Left ventricle myocardium inferior (tissue), 1 donor: ENCODE results near the gene TCF4. TPM values are rescaled to one million over a fixed set of nuclear protein-coding genes. Genes with fewer than 3 reads are reported as not detected.

Experiments used
- DNase-seq: peaks from one replicate; pipeline ENCODE4 v3.0.0-alpha.2; 2020
- H3K27ac ChIP-seq: fragments of 200-600 bp; replicated peaks from 2 replicates; pipeline ENCODE4 v1.8.0; 2021
- H3K27me3 ChIP-seq: fragments of 200-600 bp; 2 replicates; pipeline ENCODE4 v1.8.0; 2021; ENCODE audit warnings: low read depth
- H3K36me3 ChIP-seq: fragments of 200-600 bp; 2 replicates; pipeline ENCODE4 v1.8.0; 2021
- H3K4me1 ChIP-seq: fragments of 200-600 bp; 2 replicates; pipeline ENCODE4 v1.8.0; 2021
- H3K4me3 ChIP-seq: fragments of 200-600 bp; 2 replicates; pipeline ENCODE4 v1.8.0; 2021; ENCODE audit warnings: mild to moderate bottlenecking, moderate library complexity
- H3K9me3 ChIP-seq: fragments of 200-600 bp; replicated peaks from 2 replicates; pipeline ENCODE4 v1.8.0; 2021
- CTCF ChIP-seq: fragments of 200-600 bp; IDR thresholded peaks from 2 replicates; pipeline ENCODE4 v1.8.0; 2021; ENCODE audit warnings: antibody characterized with exemption, mild to moderate bottlenecking, borderline replicate concordance
- intact Hi-C: fragments of 100-400 bp; cut with micrococcal nuclease; formaldehyde crosslinking; loops from one replicate; pipeline ENCODE4 v1.11.0; 2022
- total RNA-seq: library from RNA; stranded (reverse); fragmentation: NEBNext Ultra II Directional; extraction: Animal tissue kit (Norgen Biotek cat#: 25700); gene quantifications from one replicate; pipeline ENCODE4 v1.2.1, GENCODE V29; 2021
- donor health status: DM: no; HTN: yes; CAD: no; lungs with severe emphysema.

Gene TCF4
- total RNA-seq, 1 donor from 2014 or later: 58.9 TPM

DNA sequence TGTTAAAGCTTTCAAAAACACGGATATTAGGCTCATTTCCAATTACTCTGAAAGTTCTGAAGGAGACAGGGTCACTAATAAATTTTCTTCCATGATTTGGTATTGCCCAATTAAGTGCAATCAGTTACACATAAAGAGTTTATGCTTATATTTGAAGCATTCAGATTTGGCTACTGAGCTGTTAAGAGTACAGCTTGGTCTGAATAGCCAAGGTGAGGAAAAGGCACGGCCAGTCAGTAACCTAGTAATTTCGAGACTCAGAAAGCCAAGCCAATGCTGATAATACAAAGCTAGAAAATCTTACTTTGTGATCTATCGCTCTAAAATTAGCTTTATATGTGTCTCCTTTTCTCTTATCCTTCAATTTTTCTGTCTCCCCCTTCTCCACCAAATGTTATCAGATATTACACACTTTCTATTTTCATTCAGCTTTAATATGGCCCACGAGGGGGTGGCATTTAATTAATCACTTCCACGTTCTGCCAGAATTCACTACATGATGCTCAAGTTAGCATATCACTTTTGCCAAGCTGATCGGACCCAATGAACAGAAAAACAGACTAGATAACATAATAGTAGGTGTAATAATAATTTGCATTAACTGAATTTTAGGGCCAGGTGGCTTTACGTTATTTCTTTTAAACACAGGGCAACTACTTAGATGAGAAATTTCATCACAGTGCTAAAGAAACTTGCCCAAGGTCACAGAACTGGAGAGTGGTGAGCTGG, 138.4 kb downstream of the TCF4 start:
- no peak overlapping the region for H3K27ac ChIP-seq

DNA sequence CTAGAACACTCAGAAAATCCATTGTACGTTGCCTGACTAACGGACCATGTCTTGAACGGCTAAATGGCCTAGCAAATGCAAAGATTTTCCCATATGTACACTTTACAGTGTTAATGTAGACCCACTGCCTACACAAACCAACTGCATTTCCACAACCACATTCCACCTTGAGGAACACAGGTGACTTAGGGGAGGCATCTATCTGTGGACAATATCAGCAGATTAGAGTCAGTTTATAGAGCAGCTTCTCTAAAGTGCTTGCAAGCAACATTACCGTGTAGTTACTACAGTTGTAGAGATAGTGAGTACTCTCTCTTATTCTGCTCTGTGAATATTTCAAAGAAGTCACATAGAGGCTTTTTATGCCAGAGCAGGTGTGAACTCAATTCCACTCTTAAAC, 139.6 kb downstream of the TCF4 start:
- TF ChIP-seq CTCF: no peak
- Histone ChIP-seq H3K27me3 (no peaks in the 10 kb centered on the region), H3K36me3 (peaks cover 3% of the 10 kb centered on the region), H3K4me3 (no peak overlapping the region), H3K4me1 (peaks cover 60% of the 10 kb centered on the region), H3K27ac (no peak overlapping the region), H3K9me3 (peaks cover 12% of the 10 kb centered on the region)
- no peak for DNase-seq
- intact Hi-C loops: no loop called here

More for the DNA sequence above, 138.4 kb downstream of the TCF4 start:
- no peaks in the 10 kb centered on the region for H3K27me3 ChIP-seq
- DNase-seq: no peak
- H3K4me3 ChIP-seq: no peak overlapping the region
- TF ChIP-seq CTCF: no peak
- H3K9me3 ChIP-seq: peaks cover 12% of the 10 kb centered on the region
- intact Hi-C loops: no loop called here
- peaks cover 3% of the 10 kb centered on the region for H3K36me3 ChIP-seq
- peaks cover 49% of the 10 kb centered on the region for H3K4me1 ChIP-seq

GRCh38 chr18:55447672-55448018, 140.3 kb downstream of the TCF4 start:
- no peak for DNase-seq
- intact Hi-C loops: no loop called here
- H3K36me3 ChIP-seq: peaks cover 3% of the 10 kb centered on the region
- H3K4me1 ChIP-seq: peaks cover 62% of the 10 kb centered on the region
- H3K9me3 ChIP-seq: peaks cover 12% of the 10 kb centered on the region
- H3K27ac ChIP-seq: no peak overlapping the region
- no peak for TF ChIP-seq CTCF
- H3K27me3 ChIP-seq: no peaks in the 10 kb centered on the region
- no peak overlapping the region for H3K4me3 ChIP-seq

- no peak for TF ChIP-seq CTCF
- H3K4me3 ChIP-seq: no peak overlapping the region
- intact Hi-C loops: no loop called here
- no peak overlapping the region for H3K27ac ChIP-seq
- peaks cover 3% of the 10 kb centered on the region for H3K36me3 ChIP-seq
- no peak for DNase-seq
- H3K4me1 ChIP-seq: peaks cover 62% of the 10 kb centered on the region
- no peaks in the 10 kb centered on the region for H3K27me3 ChIP-seq
- peaks cover 12% of the 10 kb centered on the region for H3K9me3 ChIP-seq
These were observed 140.9 kb downstream of the TCF4 start for GRCh38 chr18:55446996-55447671.

DNA sequence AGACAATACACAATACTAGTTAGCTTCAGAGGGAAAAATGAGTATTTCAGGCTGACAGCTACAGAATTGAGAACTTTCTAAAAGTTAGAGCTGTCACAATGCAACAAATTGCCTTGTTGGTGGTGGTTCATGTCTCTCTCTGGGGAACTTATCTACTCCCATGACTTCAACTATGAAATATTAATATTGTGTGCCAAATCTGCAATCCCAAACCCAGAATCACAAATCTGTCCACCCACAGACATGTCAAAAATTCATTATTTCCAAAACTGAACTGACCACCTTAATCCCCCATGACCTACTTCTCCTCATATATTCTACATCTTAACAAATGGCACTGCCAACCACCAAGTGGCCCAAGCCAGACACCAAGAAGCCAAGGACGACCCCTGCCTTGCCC, 143.5 kb downstream of the TCF4 start:
- peaks cover 56% of the 10 kb centered on the region for H3K4me1 ChIP-seq
- DNase-seq: no peak
- no peak for TF ChIP-seq CTCF
- peaks cover 12% of the 10 kb centered on the region for H3K9me3 ChIP-seq
- intact Hi-C loops: no loop called here
- H3K27ac ChIP-seq: no peak overlapping the region
- peaks cover 3% of the 10 kb centered on the region for H3K36me3 ChIP-seq
- no peak overlapping the region for H3K4me3 ChIP-seq
- H3K27me3 ChIP-seq: no peaks in the 10 kb centered on the region
